Measurements from ENCODE around the gene PPP3R1.

Gene PPP3R1

DNA sequence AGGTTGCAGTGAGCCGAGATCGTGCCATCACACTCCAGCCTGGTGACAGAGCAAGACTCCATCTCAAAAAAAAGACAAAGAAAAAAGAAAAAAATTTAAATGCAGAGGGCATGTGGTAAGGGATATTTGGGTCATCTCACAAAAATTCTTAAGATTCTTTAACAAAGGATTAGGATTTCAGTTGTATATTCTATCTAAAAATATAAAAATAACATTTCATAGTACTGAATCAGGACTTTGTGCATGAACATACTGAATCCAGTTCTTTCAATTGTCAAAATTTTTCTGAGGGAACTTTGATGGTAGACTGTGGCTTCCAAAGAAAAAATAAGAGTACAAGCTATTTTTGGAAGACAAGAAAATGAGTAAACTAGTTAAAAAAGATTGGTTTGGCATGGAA is 6.5 kb upstream of the PPP3R1 start:
- DNase-seq (ENCODE audit: low read depth in 2 of 2, low spot score in 1 of 2) = no peak

DNA sequence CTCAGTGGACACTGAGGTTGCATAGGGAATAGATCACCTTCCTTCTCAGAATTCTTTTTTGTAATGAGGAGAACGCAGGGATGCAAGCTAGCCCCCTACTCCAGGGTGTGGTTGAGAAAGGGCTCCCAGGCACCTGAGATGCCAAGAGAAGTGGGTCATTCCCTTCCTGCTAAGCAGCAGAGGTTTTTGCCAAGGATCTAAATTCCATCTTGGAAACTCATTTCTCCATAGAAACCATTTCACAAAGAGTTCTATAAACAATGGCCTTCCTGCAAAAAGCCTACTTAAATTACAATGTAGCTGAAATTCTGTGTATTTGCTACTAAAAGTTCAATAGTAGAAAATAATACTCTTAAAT is 3.7 kb upstream of the PPP3R1 start:
- DNase-seq (ENCODE audit: low read depth in 2 of 2, low spot score in 1 of 2) = no peak

DNA sequence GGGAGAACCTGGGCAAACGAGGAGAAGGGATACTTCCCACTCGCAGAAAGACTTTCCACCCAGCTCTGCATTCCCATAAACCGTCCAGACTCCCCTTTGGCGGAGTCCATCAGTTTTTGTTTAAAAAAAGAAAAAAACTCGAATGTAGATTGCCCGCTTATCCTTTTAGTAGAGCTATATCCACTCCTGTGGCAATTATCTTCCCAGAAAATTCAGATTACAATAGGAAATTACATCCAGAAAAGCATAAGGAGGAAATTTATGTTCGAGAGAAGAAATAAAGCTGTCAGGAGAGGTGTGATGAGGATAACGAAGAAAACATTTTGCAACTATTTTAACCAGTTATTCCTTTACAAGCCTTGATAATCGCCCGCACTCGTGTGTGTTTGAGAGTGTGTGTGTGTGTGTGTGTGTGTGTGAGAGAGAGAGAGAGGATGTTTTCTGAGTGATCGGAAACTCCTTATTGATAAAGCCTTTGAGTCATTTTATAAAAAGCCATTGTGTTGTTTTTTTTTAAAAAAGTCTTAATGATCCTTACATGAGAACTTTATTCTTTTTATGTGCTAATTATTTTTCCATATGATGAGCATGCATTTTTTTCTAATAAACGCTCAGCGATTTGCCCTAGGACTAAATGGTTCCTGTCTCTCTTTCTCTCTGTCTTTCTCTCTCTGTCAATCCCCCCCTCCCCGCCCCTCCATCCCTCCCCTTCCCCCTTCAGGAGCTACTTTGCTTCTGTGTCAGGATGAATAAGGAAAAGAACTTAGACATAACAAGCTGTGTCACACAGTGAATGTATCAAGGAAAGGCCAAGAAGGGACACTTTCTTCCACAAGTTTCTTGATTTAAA is 1.1 kb upstream of the PPP3R1 start:
- DNase-seq (ENCODE audit: low read depth in 2 of 2, low spot score in 1 of 2) = no peak

DNA sequence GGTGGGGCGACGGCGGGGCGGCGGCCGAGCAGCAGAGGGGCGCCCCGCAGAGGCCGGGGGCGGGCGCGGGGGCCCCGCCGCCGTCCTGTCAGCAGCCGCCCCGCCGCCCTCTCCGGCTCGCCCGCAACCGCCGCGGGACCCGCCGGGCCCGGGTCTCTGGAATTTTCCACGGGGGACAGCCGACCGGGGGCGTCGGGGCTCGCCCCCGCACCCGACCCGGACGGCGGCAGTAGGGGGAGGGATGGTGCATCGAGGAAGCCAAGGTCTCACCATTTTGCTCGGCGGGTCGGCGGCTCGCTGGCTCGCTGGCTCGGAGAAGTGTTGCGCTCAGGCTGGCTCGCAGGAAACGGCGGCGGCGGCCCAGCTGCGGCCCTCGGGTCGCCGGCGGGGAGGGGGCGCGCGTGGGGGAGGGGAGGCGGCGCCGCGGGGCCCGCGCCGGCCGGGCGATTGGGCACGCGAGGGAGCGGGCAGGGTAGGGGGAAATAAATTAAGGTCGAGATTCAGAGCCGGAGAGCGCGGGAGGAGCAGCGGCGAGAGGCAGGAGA is 405 bp downstream of the PPP3R1 start:
- DNase-seq (ENCODE audit: low read depth in 2 of 2, low spot score in 1 of 2) = peak in 1 of 2 donors; percentile 10

DNA sequence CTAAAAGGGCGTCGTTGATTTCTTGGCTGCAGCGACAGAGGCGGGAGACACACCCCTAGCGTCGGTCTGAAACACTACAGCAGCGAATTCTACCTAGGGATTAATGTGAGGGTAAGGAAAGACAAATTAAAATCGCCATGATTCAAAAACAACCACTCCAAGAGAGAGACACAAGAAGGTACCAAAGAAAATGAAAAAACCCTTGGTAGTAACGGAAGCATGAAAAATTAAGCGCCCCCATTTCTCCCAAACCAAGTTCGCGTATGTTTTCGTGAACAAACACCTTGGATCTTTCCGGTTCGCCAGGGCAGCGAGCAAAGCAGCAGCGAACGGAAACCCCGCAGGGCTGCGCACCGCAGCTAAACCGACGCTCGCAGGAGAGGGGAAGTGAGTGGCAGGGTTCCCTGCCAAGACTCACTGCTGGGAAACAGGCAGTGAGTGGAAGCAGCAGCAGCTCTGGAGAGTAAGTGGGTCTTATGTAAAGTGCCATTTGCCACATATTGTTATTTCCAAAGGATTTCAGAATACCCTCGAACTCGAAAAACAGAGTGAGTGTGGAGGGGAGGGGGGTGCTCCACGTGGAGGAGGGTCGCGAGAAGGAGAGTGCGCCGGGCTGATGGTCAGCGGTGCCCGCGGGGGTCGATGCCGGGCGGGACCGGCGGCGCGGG is 1.0 kb downstream of the PPP3R1 start:
- peak; percentile 26 to 53 for DNase-seq (ENCODE audit: low read depth in 2 of 2, low spot score in 1 of 2)

DNA sequence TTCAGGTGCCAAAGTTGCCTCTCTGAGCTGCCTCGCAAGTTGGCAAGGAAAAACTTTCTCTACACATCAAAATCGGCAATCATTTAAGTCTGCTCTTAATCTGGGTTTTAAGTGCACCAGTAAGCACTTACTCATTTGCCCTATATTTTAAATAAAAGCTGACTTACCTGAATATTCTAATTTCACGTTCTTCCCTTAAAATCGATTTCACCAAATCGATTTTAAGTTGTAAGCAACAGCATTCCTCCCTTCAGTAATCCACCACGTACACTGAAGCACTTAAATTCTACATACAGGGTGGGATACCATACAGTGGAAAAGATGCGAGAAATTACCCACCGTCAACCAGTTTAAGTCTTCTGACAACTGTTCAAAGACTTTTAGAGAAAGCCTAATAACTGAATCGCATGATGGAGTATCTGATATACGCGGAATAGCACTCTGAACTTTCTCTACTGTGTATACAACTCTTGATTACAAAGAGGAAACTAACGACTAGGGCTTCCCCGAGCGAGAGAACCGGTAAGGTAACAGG is 1.6 kb downstream of the PPP3R1 start:
- DNase-seq (ENCODE audit: low read depth in 2 of 2, low spot score in 1 of 2) = no peak

DNA sequence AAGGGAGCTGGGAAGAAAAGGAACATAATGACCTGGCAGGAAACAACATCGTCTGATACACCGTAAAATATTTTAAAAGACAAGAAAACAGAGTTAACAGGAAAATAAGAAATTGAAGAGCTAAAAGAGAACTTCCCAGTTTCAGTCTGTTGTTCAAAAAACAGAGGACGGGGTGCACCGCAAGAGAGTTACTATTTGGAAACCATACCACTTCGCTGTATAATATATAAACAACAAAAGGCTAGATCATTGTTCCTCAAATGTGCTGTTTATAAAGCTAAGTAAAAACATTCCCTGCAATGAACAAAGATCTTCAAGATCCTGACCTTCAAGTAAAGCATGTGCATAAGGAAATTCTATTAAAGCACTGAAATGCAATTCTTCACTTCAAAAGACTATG is 2.1 kb downstream of the PPP3R1 start:
- DNase-seq (ENCODE audit: low read depth in 2 of 2, low spot score in 1 of 2) = no peak

DNA sequence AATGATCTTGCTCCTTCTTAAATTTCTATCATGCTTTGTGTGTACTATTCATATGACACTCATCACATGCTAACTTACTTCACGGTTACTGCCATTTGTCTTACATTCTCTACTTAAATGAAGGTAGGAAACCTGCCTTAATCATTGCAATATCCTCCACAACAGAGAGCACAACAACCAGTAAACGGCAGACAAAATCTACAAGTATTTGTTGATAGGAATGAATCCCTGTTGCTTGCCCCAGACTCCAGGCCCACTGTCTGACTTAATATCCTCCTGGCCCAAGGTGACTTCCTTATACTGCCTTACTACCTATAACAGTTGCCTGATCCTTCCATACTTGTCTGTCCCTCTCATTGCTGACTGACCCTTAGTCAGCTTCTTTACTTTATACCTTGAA is 3.5 kb downstream of the PPP3R1 start:
- no peak for DNase-seq (ENCODE audit: low read depth in 2 of 2, low spot score in 1 of 2)

DNA sequence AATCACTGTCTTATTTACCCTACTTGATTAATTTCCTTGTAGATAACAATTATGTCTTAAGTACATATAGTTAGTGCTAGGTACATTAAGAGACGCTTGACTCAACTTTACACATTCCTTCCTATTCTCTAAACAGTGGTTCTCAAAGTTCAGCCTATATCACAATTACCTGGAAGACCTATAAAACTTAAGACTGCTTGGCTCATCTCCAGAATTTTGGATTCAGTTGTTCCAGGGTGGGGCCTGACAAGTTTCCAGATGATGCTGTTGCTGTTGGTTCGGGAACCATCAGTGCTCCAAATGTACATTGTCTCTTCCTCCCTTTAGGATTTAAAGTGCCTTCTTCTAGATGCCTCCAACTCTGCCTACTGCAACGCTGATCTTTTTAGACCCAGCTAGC is 4.0 kb downstream of the PPP3R1 start:
- no peak for DNase-seq (ENCODE audit: low read depth in 2 of 2, low spot score in 1 of 2)

DNA sequence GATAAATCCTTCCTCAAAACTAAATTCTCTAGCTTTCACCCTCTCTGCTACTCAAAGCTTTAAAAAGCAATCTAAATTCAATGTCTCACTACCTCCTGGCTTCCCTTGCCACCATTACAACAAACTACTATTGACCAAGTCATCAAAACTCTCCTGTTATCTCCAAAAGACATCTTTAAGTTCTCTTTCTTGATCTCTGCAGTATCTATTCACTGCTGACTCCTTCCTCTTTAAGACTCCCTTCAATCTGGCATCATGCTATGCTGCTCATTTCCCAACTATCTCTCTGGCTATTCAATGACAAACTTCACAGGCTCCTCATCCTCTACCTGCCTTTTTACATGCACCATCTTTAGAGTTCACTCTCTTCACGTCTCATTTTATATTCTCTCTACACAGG is 5.9 kb downstream of the PPP3R1 start:
- no peak for DNase-seq (ENCODE audit: low read depth in 2 of 2, low spot score in 1 of 2)

DNA sequence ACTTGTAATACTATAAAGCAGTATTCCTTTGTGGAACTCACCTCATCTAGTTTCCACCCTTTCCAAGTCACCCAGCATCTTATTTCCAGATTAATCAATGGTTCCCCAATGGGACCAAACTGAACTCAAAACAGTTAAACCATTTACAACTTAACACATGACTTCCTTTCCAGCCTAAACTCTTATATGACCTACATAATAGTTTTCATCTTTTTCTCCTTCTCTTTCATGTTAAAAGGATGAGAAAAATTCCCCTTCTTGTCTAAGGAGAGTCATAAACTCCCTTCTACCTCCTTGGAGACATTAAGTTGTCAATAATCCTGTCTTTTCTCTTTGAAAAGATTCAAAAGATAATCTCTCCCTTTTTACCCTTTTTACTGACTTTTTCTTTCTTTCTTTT is 6.7 kb downstream of the PPP3R1 start:
- no peak for DNase-seq (ENCODE audit: low read depth in 2 of 2, low spot score in 1 of 2)

DNA sequence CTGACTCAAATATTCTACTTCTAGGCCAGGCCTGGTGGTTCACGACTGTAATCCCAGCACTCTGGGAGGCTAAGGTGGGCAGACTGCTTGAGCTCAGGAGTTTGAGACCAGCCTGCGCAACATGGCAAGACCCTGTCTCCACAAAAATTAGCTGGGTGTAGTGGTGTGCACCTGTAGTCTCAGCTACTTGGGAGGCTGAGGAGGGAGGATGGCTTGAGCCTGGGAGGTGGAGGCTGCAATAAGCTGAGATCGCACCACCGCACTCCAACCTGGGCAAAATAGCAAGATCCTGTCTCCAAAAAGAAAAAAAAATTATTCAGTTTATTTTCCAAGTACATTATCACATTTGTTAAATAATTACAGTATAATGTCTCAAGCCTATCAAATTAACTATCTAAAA is 7.3 kb downstream of the PPP3R1 start:
- no peak for DNase-seq (ENCODE audit: low read depth in 2 of 2, low spot score in 1 of 2)

DNA sequence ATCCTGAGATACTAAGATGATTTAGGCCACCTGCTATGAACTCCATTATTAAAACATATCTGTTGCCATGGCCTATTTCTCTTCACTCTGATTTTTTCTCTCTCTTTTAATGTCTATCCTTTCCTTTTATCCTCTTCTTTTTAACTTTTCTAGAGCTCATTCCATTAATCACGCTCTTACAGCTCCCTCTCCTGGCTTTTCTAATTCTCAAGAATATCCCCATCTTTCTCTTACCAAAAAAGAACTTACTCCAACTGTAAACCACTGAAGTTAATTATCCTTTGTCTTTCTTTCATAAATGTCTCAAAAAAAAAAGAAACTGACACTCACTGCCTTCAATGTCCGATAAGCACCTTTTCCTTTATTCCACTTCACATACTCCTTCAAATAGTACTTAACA is 7.9 kb downstream of the PPP3R1 start:
- no peak for DNase-seq (ENCODE audit: low read depth in 2 of 2, low spot score in 1 of 2)

DNA sequence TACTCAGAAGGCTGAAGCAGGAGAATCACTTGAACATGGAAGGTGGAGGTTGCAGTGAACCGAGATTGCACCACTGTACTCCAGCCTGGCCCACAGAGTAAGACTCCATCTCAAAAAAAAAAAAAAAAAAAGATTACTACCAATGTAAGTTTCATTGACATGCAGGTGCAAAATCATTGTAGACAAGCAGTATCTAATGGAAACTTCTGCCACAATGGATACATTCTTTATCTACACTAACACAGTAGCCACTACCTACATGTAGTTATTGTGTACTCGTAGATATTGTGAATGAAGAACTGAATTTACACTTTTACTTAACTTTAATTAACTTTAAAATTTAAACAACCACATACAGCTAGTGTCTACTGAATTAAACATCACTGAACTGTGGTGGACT is 10.6 kb downstream of the PPP3R1 start:
- DNase-seq (ENCODE audit: low read depth in 2 of 2, low spot score in 1 of 2) = no peak

DNA sequence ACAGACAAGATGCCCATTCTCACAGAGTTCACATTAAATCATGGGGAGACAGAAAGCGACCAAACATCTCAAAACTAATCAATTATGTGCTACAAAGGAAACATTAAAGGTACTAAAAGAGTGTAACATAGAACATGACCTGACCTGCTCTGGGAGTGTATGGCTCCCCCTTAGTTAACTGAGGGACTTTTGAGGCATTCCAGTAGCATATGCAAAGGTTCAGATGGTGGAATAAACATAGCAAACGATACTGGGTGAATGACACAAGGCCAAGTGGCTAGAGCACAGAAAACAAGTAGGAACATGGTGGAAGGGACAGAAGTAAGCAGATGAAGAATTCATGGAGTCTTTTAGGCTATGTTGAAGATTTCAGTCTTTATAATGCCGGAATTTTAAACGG is 11.9 kb downstream of the PPP3R1 start:
- DNase-seq (ENCODE audit: low read depth in 2 of 2, low spot score in 1 of 2) = no peak

DNA sequence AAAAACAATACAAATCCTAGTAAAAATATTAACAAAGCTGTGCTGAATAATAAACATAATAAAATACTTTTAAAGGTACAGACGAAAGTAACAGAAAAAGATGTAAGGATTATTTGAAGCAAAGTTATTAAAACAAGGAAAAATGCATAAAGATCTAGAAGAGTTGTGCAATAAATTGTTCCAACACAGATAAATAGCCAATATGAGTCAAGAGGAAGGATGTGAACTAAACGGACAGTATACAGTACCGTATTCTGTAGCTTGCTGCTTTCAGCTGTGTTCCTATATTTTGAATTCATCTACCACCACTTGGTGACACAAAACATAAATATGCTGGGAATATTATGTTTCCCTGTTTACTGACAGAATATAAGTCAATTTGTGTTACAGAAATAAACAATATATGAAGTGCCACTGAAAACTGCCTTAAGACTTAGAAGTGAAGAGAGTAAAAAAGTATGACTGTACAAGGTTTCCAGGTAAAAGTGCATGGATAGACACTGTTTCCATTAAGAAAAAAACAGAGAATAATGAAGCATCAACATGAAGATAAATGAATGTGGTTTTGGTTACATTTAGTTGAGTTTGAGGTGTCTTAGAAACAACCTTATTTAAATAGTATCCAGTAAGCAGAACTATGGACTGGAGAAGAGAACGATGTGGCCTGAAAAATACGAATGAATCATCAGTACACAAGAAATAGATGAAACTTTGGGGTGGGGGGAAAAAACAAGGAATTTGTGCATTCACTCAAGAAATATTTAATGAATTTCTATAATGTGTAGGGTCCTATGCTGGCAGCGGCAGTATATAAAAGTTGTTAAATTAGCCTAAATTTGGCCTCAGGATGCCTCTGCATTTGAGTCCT is 13.1 kb downstream of the PPP3R1 start:
- DNase-seq (ENCODE audit: low read depth in 2 of 2, low spot score in 1 of 2) = no peak

DNA sequence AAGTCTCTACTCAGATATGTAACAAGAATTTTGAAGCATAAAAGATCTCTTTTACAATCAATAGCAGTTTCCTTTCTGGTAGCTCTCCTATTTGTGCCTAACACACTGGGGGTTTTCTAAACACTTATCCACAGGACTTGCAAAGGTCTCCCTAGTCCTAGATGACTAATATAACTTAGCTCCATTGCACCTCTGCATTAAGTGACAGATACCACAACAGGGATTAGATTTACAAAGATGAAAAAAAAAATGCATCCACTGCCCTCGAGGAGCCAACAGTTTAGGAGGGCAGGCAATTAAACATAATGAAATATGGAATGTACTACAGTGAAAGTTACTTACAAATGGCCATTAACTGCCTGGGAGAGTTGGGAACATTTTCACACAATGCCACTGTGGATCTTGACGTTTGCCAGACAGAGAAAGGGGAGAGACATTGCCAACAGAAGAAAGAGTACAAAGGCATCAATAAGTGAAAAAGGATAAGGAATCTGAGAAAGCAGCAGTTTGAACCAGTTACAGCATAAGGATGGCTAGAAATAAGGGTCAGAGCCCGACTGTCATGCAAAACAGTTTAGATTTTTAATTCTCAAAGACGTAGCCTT is 14.3 kb downstream of the PPP3R1 start:
- DNase-seq (ENCODE audit: low read depth in 2 of 2, low spot score in 1 of 2) = no peak

DNA sequence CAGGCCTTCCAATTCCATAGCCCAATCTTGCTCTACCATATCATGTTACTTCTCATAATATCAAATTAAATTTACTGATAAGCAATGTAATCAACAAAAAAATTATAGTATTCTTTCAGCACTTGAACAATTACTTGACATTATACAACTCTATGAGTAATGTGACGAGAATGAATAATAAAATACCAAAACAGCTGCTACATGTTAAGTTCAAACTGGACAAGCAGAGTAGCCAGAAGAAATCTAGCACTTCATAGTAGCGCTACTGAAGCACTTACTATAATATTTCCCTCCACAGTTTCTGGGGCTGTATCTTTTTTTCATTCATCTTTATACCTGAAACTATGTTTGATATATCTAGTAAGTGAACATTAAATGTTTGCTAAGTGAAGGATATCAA is 14.9 kb downstream of the PPP3R1 start:
- DNase-seq (ENCODE audit: low read depth in 2 of 2, low spot score in 1 of 2) = no peak

DNA sequence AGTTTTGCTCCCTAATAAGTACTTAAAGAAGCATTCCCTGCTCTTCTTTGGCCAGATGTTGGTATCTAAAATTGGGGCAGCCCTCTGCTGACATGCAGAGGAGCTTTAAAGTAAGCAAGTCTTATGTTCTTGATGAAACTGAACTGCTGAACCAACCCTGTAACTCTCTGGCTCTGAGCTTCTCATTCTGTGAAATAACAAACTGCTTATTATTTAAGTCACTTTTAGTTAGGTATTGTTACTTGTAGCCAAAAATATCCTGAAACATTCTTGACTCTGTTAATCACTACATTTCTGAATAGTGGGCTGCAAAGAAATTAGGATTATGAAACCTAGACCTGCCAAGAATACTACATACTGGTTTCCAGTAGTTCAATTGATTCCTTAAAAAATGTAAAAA is 15.5 kb downstream of the PPP3R1 start:
- no peak for DNase-seq (ENCODE audit: low read depth in 2 of 2, low spot score in 1 of 2)

DNA sequence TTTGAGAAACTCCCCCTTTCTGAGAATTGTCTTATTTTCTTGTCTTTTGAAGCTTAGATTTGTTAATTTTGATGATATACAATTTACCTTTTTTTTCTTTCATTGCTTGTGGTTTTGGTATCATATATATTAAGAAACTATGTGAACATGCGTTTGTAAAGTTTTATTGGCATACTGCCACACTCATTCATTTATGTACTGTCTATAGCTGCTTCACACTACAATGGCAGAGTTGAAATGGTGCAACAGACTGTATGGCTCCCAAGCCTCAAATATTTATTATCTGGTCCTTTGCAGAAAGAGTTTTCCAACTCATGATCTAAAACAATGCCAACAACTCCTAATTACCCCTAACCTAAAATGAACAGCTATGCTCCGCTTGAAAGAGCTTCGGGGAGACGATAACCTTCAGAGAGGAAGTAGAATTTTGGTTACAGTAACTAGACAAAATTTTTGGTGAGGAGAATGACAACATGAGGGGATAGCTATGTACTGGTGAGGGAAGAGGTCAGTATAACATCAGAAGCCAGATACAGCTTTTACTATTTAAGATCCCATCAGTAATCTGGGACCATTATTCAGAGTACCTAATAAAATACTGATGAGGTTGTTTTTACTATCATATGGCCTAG is 16.1 kb downstream of the PPP3R1 start:
- DNase-seq (ENCODE audit: low read depth in 2 of 2, low spot score in 1 of 2) = no peak

DNA sequence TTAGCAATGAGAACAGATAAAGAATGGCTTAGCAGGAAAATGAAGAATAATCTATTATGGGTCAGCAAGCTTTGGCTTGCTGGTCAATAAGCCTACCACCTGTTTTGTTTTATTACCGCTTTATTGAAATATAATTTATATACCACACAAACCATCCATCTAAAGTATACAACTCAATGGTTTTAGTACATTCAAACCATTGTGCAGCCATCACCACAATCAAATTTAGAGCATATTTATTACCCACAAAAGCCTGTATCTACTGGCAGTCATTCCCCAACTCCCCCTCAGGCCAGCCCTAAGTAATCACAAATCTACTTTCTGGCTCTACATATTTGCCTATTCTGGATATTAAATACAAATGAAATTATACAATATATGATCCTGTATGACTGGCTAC is 17.2 kb downstream of the PPP3R1 start:
- no peak for DNase-seq (ENCODE audit: low read depth in 2 of 2, low spot score in 1 of 2)
